ENCODE measurements around the gene KCNN2. TPM values are rescaled to one million over a fixed set of nuclear protein-coding genes. Genes with fewer than 3 reads are reported as not detected.

KCNN2 gene
- total and polyA plus RNA-seq, 2 of the 8 experiments (the other 6 are each of a cell fraction or from before 2014, with no cell fraction given): 13.1 to 18.6 TPM

DNA sequence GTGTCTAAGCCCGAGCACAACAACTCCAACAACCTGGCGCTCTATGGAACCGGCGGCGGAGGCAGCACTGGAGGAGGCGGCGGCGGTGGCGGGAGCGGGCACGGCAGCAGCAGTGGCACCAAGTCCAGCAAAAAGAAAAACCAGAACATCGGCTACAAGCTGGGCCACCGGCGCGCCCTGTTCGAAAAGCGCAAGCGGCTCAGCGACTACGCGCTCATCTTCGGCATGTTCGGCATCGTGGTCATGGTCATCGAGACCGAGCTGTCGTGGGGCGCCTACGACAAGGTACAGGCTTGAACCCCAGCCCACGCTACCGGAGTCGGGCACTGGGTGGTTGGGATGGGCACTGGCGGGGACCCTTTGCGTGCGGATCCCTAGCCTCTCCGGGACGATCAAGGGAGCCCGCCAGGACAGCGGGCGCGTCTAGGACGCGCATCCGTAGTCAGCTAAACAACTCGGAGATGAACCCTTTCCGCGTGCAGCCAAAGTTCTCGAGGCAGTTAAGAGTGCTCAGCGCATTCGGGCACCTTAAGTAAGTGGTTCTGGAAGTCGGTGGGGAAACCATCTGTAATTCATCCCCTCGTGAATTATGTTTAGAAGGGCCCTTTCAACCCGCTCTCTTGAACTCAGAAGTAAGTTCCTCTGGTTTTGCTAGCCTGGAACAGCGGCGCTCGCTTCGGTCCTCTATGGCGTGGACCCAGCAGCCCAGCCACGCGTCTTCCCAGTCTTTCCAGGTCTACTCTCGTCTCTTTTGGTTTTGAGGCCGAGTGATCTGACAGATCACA is 1.3 kb downstream of the KCNN2 start:
- Histone ChIP-seq H3K79me1 (ENCODE audit: low read depth, low read length) (no peaks in the 10 kb centered on the region), H4K91ac (replicated peaks; ENCODE audit: insufficient read length, low read length) (peak overlapping the region; percentile 72), H3K36me3 (ENCODE audit: control insufficient read depth in 2 of 4, insufficient read depth in 4 of 4, low read length in 3 of 4) (peaks cover 0 to 41% (median 0%) of the 10 kb centered on the region in 4 experiments; a peak in 1 of 8 replicates), H3K9ac (replicated peaks in 1 of 4; ENCODE audit: extremely low read depth in 1 of 4, low read depth in 3 of 4, low read length in 3 of 4) (peak overlapping the region; percentile 46 to 84 (median 69)), H4K5ac (ENCODE audit: insufficient read length, low read depth, low read length) (peak overlapping the region; percentile 35), H3K4me1 (replicated peaks in 1 of 4; ENCODE audit: control insufficient read depth in 3 of 4, insufficient read depth in 4 of 4, low read length in 3 of 4) (peaks cover 0 to 9% (median under 1%) of the 10 kb centered on the region in 4 experiments; a peak in 3 of 7 replicates), H2BK20ac (ENCODE audit: low read length) (no peak overlapping the region), H4K20me1 (replicated peaks in 1 of 2; ENCODE audit: control insufficient read depth in 1 of 2, insufficient read depth in 2 of 2, low read length in 2 of 2) (peaks cover 0 to 3% of the 10 kb centered on the region in 2 experiments), H3K4me2 (ENCODE audit: insufficient read depth in 1 of 2, low read depth in 2 of 2, low read length in 2 of 2) (peak overlapping the region; percentile 95 to 96), H3K4ac (replicated peaks; ENCODE audit: insufficient read length, low read depth, low read length) (no peak overlapping the region), H2AK5ac (ENCODE audit: low read depth, low read length) (no peak overlapping the region), H2BK120ac (replicated peaks; ENCODE audit: low read depth, low read length) (no peak overlapping the region), H3K56ac (replicated peaks; ENCODE audit: insufficient read length, low read depth, low read length) (no peak overlapping the region), H2BK5ac (ENCODE audit: low read depth, low read length) (no peak overlapping the region; the same call in 1 of the 2 replicates), H3K79me2 (ENCODE audit: control insufficient read depth in 1 of 2, insufficient read depth in 2 of 2, low read length in 2 of 2) (peaks cover 2 to 52% of the 10 kb centered on the region in 2 experiments; a peak in 3 of 4 replicates), H3K23ac (ENCODE audit: insufficient read length) (no peak overlapping the region), H3K27ac (ENCODE audit: low read depth, low read length) (no peak overlapping the region), H3K23me2 (ENCODE audit: low read depth, low read length) (peaks cover 8% of the 10 kb centered on the region; the same call in 1 of the 2 replicates), H3K9me3 (ENCODE audit: insufficient read depth in 2 of 2, low read depth in 1 of 2, low read length in 1 of 2) (no peaks in the 10 kb centered on the region), H3K4me3 (ENCODE audit: extremely low read depth in 1 of 4, insufficient read depth in 2 of 4, low read depth in 3 of 4, low read length in 4 of 4) (peak overlapping the region; percentile 83 to 90 (median 88)), H3K14ac (ENCODE audit: insufficient read length) (no peak overlapping the region), H2BK12ac (ENCODE audit: low read depth, low read length) (no peak overlapping the region), H3K27me3 (replicated peaks in 1 of 4; ENCODE audit: control insufficient read depth in 3 of 4, extremely low read depth in 1 of 4, insufficient read depth in 3 of 4, low read length in 3 of 4) (peaks cover 0 to 4% (median 0%) of the 10 kb centered on the region in 4 experiments; a peak in 1 of 7 replicates), H2BK15ac (ENCODE audit: low read length) (no peak overlapping the region), H4K8ac (ENCODE audit: extremely low read depth, insufficient read depth, low read length) (peak overlapping the region; percentile 69), H2AFZ (ENCODE audit: low read length) (no peak overlapping the region), H3K18ac (ENCODE audit: extremely low read depth, low read length) (peak overlapping the region; percentile 68; the same call in 1 of the 2 replicates)
- WGBS, 2 experiments (ENCODE audit: extremely low coverage in 1 of 2, insufficient coverage in 1 of 2, insufficient read length in 1 of 2, insufficient replicate concordance in 2 of 2, low coverage in 1 of 2, low lambda C conversion rate in 2 of 2, missing lambda C conversion rate in 1 of 2): 2% methylated on average over 59 of the region's 62 CpGs; no CpG with 5 or more reads in 1 of the 2 experiments
- POLR2A ChIA-PET (ENCODE audit: partially characterized antibody): interaction anchor here (0.8 to 3.2 kb wide), 6 partner anchors 10 to 86 kb away, joined by 3 to 18 read pairs (median 4); no protein-coding TSS in a partner anchor
- FAIRE-seq (no peak), DNase-seq (ENCODE audit: low read depth in 1 of 2, low spot score in 2 of 2) (peak in 1 of 2 experiments; percentile 55)
- CTCF ChIA-PET (ENCODE audit: partially characterized antibody): interaction anchor here (1.1 to 12.4 kb wide), 3 partner anchors 37 to 344 kb away, joined by 3 to 176 read pairs (median 5); no protein-coding TSS in a partner anchor
- no peak for TF ChIP-seq SP1 (IDR thresholded peaks at IDR 0.05; ENCODE audit: low read depth, low read length)
- TF ChIP-seq KDM5A (IDR thresholded peaks at IDR 0.05; ENCODE audit: low read length): no peak
- TF ChIP-seq BACH1 (IDR thresholded peaks at IDR 0.05; ENCODE audit: low read length): no peak
- TF ChIP-seq CREB1 (IDR thresholded peaks at IDR 0.05): no peak
- TF ChIP-seq, protein P1, sequence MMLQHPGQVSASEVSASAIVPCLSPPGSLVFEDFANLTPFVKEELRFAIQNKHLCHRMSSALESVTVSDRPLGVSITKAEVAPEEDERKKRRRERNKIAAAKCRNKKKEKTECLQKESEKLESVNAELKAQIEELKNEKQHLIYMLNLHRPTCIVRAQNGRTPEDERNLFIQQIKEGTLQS (IDR thresholded peaks at IDR 0.05; ENCODE audit: insufficient read depth, low read depth, low read length): no peak
- TF ChIP-seq JUN (IDR thresholded peaks at IDR 0.05; ENCODE audit: low read depth, low read length): no peak
- peak in 1 of 2 experiments; percentile 38; a peak in 1 of 4 replicates for TF ChIP-seq SIN3A (conservative IDR thresholded peaks at IDR 0.05 in 1 of 2, IDR thresholded peaks at IDR 0.05 in 1 of 2; ENCODE audit: low read depth in 1 of 2, low read length in 2 of 2)
- TF ChIP-seq FOSL1 (IDR thresholded peaks at IDR 0.05; ENCODE audit: insufficient read depth, low read depth, low read length): no peak
- TF ChIP-seq TEAD4 (IDR thresholded peaks at IDR 0.05; ENCODE audit: low read depth, low read length): no peak
- TF ChIP-seq ZNF274 (IDR thresholded peaks at IDR 0.05; ENCODE audit: borderline replicate concordance, extremely low read depth, low read length): no peak
- no peak for TF ChIP-seq KDM1A (IDR thresholded peaks at IDR 0.05; ENCODE audit: borderline replicate concordance, low read length)
